Pancreas (tissue), 10 donors: Measurements from ENCODE around the gene COL15A1. TPM values are rescaled to one million over a fixed set of nuclear protein-coding genes. Genes with fewer than 3 reads are reported as not detected.

Source experiments
- ATAC-seq, 4 donors: fragments of 200-7000 bp; cut with Tn5 transposase; one replicate each; pipeline versions ENCODE4 v1.8.0 to v1.9.1; 2020; ENCODE audit warnings: mild to moderate bottlenecking in 4 of 4, moderate library complexity in 4 of 4
- DNase-seq, 6 donors: peaks; one replicate each; pipeline ENCODE4 v3.0.0-alpha.2; 2020
- FAIRE-seq: peaks from 2 replicates; lab custom pipeline; 2012; peaks lifted over from hg19 to GRCh38; lab: Jason Lieb, UNC
- H3K27ac ChIP-seq, 4 donors: fragments of 200-600 bp; sonication (generic); 1 replicate in 3 of 4; 2 replicates in 1 of 4; pipeline versions ENCODE4 v1.5.0 to v1.8.0; 2020
- H3K27me3 ChIP-seq, 4 donors: fragments of 200-600 bp; one replicate each; pipeline ENCODE4 v1.8.0; 2021
- H3K36me3 ChIP-seq, 3 donors: fragments of 200-600 bp; sonication (generic) in 1 of 3; one replicate each; pipeline versions ENCODE4 v1.5.0 to v1.8.0; 2020 to 2021
- H3K4me1 ChIP-seq, 3 donors: fragments of 200-600 bp; one replicate each; pipeline ENCODE4 v1.8.0; 2021
- H3K4me3 ChIP-seq, 4 donors: fragments of 200-600 bp; sonication (generic) in 2 of 4; one replicate each; pipeline versions ENCODE4 v1.5.0 to v1.8.0; 2020 to 2021
- H3K9me3 ChIP-seq, 4 donors: fragments of 200-600 bp; one replicate each; pipeline ENCODE4 v1.8.0; 2021
- CTCF ChIP-seq, 4 donors: fragments of 200-600 bp; sonication (generic) in 3 of 4; IDR thresholded peaks; one replicate each; pipeline versions ENCODE4 v1.5.0 to v1.8.0; 2021; ENCODE audit warnings: antibody characterized with exemption in 4 of 4
- WGBS, 2 donors: extraction: QIAGEN DNeasy Blood & Tissue Kit; methylation state at CpG; one replicate each; pipeline ENCODE4 v1.1.7; 2013; 5-methylcytosine and 5-hydroxymethylcytosine counted together
- intact Hi-C, 3 donors: fragments of 100-400 bp; cut with DNase I; formaldehyde crosslinking; loops; one replicate each; pipeline versions ENCODE4 v1.11.1 to v1.14.2; 2022
- polyA plus RNA-seq, 2 donors: library from polyadenylated mRNA; stranded (reverse); fragments of 200-250 nt; gene quantifications; one replicate each; pipeline ENCODE4 v1.2.3, GENCODE V29; 2013
- total RNA-seq, 6 donors: library from RNA; stranded (reverse); fragmentation: NEBNext Ultra II Directional in 4 of 6; extraction: Animal tissue kit (Norgen Biotek cat#: 25700) in 4 of 6; gene quantifications; one replicate each; pipeline versions ENCODE4 v1.2.1 to v1.2.4, GENCODE V29; 2021 to 2023
- donor health status: healthy with polysubstance abuse.
- donor health status: DM: no; HTN: no; CAD: no; lungs with moderate emphysema.
- donor health status: DM: no; HTN: no; CAD: no.
- donor health status: control.
- donor health status: control.
- donor health status: Bipolar disorder and iron deficiency.
- donor health status: DM: yes; HTN: yes; CAD: no.
- donor health status: DM: no; HTN: no; CAD: no.
- donor health status: DM: no; HTN: no; CAD: no.
- donor health status: DM: yes; HTN: yes; CAD: no.

The COL15A1 gene
- total and polyA plus RNA-seq, 8 donors = 6.7 to 43.4 (median 10.4) TPM

- no peak overlapping the region for H3K4me3 ChIP-seq
- ATAC-seq = no peak
These were observed 169.2 kb downstream of the COL15A1 start for GRCh38 chr9:99112750-99113413.

GRCh38 chr9:99113414-99114048 is 169.8 kb downstream of the COL15A1 start:
- no peaks in the 10 kb centered on the region for H3K27me3 ChIP-seq
- ATAC-seq (no peak), FAIRE-seq (no peak), DNase-seq (no peak)
- intact Hi-C loops = no loop called here
- WGBS, 2 donors = 73 to 80% methylated on average over 2 of the region's 2 CpGs
- no peak for TF ChIP-seq CTCF (IDR thresholded peaks at IDR 0.05)
- no peak overlapping the region for H3K4me3 ChIP-seq
- no peaks in the 10 kb centered on the region for H3K9me3 ChIP-seq
- peaks cover 0 to 34% (median 3%) of the 10 kb centered on the region in 3 donors for H3K4me1 ChIP-seq
- no peaks in the 10 kb centered on the region for H3K36me3 ChIP-seq
- no peak overlapping the region for H3K27ac ChIP-seq

More at GRCh38 chr9:99112750-99113413, 169.2 kb downstream of the COL15A1 start:
- DNase-seq (no peak), FAIRE-seq (no peak)
- no peak for TF ChIP-seq CTCF (IDR thresholded peaks at IDR 0.05)
- intact Hi-C loops = no loop called here
- Histone ChIP-seq H3K36me3 (no peaks in the 10 kb centered on the region), H3K27me3 (no peaks in the 10 kb centered on the region), H3K27ac (no peak overlapping the region), H3K4me1 (peaks cover 0 to 29% (median 3%) of the 10 kb centered on the region in 3 donors), H3K9me3 (no peaks in the 10 kb centered on the region)
- WGBS, 2 donors = 84 to 88% methylated on average over 6 of the region's 6 CpGs

GRCh38 chr9:99114049-99114440 is 170.3 kb downstream of the COL15A1 start:
- H3K4me1 ChIP-seq = peaks cover 0 to 35% (median 3%) of the 10 kb centered on the region in 3 donors

GRCh38 chr9:99114846-99115500 is 171.3 kb downstream of the COL15A1 start:
- H3K9me3 ChIP-seq = no peaks in the 10 kb centered on the region
- peaks cover 0 to 29% (median 3%) of the 10 kb centered on the region in 3 donors for H3K4me1 ChIP-seq
- H3K4me3 ChIP-seq = no peak overlapping the region
- intact Hi-C loops = no loop called here
- no peak for TF ChIP-seq CTCF (IDR thresholded peaks at IDR 0.05)
- FAIRE-seq (no peak), ATAC-seq (no peak), DNase-seq (no peak)
- H3K27me3 ChIP-seq = no peaks in the 10 kb centered on the region
- H3K36me3 ChIP-seq = no peaks in the 10 kb centered on the region
- 68 to 77% methylated on average over 6 of the region's 6 CpGs for whole genome bisulfite sequencing, 2 donors
- no peak overlapping the region for H3K27ac ChIP-seq

More at GRCh38 chr9:99114049-99114440, 170.3 kb downstream of the COL15A1 start:
- DNase-seq (no peak), ATAC-seq (no peak), FAIRE-seq (no peak)
- H3K9me3 ChIP-seq = no peaks in the 10 kb centered on the region
- no peak overlapping the region for H3K27ac ChIP-seq
- no peak overlapping the region for H3K4me3 ChIP-seq
- TF ChIP-seq CTCF (IDR thresholded peaks at IDR 0.05) = no peak
- no peaks in the 10 kb centered on the region for H3K36me3 ChIP-seq
- no peaks in the 10 kb centered on the region for H3K27me3 ChIP-seq
- WGBS, 2 donors = 79% methylated on average over 3 of the region's 3 CpGs
- intact Hi-C loops = no loop called here
